Hepatocyte (in vitro differentiated cells): ENCODE measurements around the gene DHX35. TPM values are rescaled to one million over a fixed set of nuclear protein-coding genes. Genes with fewer than 3 reads are reported as not detected.

Experiments used
- DNase-seq: peaks from one replicate; pipeline ENCODE4 v3.0.0-alpha.2; 2016; ENCODE audit warnings: low spot score
- H2AFZ ChIP-seq: fragments of 200-600 bp; sonication (generic); 2 replicates; pipeline ENCODE4 v1.6.0; 2016; ENCODE audit warnings: antibody characterized with exemption, mild to moderate bottlenecking
- H3K27ac ChIP-seq: fragments of 200-600 bp; sonication (generic); 2 replicates; pipeline ENCODE4 v1.5.1; 2016; ENCODE audit warnings: mild to moderate bottlenecking
- H3K27me3 ChIP-seq: fragments of 200-600 bp; sonication (generic); 2 replicates; pipeline ENCODE4 v1.6.1; 2016
- H3K36me3 ChIP-seq: fragments of 200-600 bp; sonication (generic); replicated peaks from 2 replicates; pipeline ENCODE4 v1.5.1; 2016; ENCODE audit warnings: low read depth; ENCODE audit not compliant: insufficient read depth
- H3K4me1 ChIP-seq: fragments of 200-600 bp; sonication (generic); 2 replicates; pipeline ENCODE4 v1.5.1; 2016; ENCODE audit warnings: mild to moderate bottlenecking, moderate library complexity; ENCODE audit not compliant: insufficient read depth
- H3K4me2 ChIP-seq: fragments of 200-600 bp; sonication (generic); 2 replicates; pipeline ENCODE4 v1.6.0; 2016
- H3K4me3 ChIP-seq: fragments of 200-600 bp; sonication (generic); 2 replicates; pipeline ENCODE4 v1.5.1; 2016; ENCODE audit warnings: mild to moderate bottlenecking
- H3K79me2 ChIP-seq: fragments of 200-600 bp; sonication (generic); 2 replicates; pipeline ENCODE4 v1.6.0; 2017; ENCODE audit warnings: mild to moderate bottlenecking
- H3K9me2 ChIP-seq: fragments of 200-600 bp; sonication (generic); replicated peaks from 2 replicates; pipeline ENCODE4 v1.6.0; 2017; ENCODE audit warnings: mild to moderate bottlenecking; ENCODE audit not compliant: insufficient read depth
- H3K9me3 ChIP-seq: fragments of 200-600 bp; sonication (generic); 2 replicates; pipeline ENCODE4 v1.5.1; 2016; ENCODE audit warnings: low read depth, mild to moderate bottlenecking
- H4K20me1 ChIP-seq: fragments of 200-600 bp; sonication (generic); 2 replicates; pipeline ENCODE4 v1.6.0; 2016; ENCODE audit warnings: mild to moderate bottlenecking; ENCODE audit not compliant: insufficient read depth, poor library complexity, severe bottlenecking
- CTCF ChIP-seq: fragments of 200-600 bp; sonication (generic); IDR thresholded peaks from 2 replicates; pipeline ENCODE4 v1.5.1; 2016; ENCODE audit warnings: antibody characterized with exemption, mild to moderate bottlenecking; ENCODE audit not compliant: poor library complexity
- EZH2 ChIP-seq: fragments of 200-600 bp; sonication (generic); IDR thresholded peaks from 2 replicates; pipeline ENCODE4 v1.6.1; 2016; ENCODE audit warnings: antibody characterized with exemption, mild to moderate bottlenecking, borderline replicate concordance
- EZH2phosphoT487 ChIP-seq: fragments of 200-600 bp; sonication (generic); IDR thresholded peaks from one replicate; pipeline ENCODE4 v1.6.1; 2018; ENCODE audit warnings: antibody characterized with exemption, mild to moderate bottlenecking, low read depth, moderate library complexity; ENCODE audit not compliant: unreplicated experiment, severe bottlenecking
- WGBS: methylation state at CpG from one replicate; pipeline ENCODE4 v1.1.6; 2016; ENCODE audit warnings: low lambda C conversion rate; ENCODE audit errors: missing lambda C conversion rate; 5-methylcytosine and 5-hydroxymethylcytosine counted together
- polyA plus RNA-seq: library from polyadenylated mRNA; unstranded; fragments of >200 nt; fragmentation: Nextera tagmentation; extraction: Ambion mirVana; gene quantifications from 2 replicates; pipeline ENCODE4 v1.2.1, GENCODE V29; 2016
- total RNA-seq: library from RNA; depleted of rRNA; stranded (reverse); fragments of >200 nt; gene quantifications from 2 replicates; pipeline ENCODE4 v1.2.3, GENCODE V29; 2014

The DHX35 gene
- total and polyA plus RNA-seq, 2 experiments from 2014 or later = 4.4 to 10.6 TPM

DNA sequence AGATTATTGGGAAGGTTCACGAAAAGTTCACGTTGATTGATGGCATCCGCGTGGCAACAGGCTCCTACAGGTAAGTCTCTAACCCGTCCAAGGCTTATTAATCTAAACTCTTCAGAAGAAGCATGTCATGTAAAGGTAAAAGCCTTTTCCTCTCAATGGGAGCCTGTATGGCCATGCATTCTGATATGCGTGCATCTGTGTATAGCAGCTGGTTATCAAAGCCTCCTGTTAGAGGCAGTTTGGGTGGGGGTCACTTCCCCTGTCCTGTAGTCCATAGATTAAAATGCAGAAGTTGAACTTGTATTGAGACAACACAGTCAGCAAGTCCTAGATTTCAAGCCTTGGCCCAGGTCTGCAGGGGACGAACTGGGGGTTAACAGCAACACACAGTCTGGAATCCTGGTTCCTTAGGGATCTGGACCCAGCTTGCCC, 14.2 kb upstream of the DHX35 start:
- Histone ChIP-seq H3K79me2 (no peaks in the 10 kb centered on the region), H2AFZ (no peak overlapping the region), H4K20me1 (no peaks in the 10 kb centered on the region), H3K9me2 (no peaks in the 10 kb centered on the region), H3K4me1 (no peaks in the 10 kb centered on the region), H3K27me3 (no peaks in the 10 kb centered on the region), H3K36me3 (no peaks in the 10 kb centered on the region), H3K4me2 (no peak overlapping the region), H3K4me3 (no peak overlapping the region), H3K27ac (no peak overlapping the region), H3K9me3 (no peaks in the 10 kb centered on the region)
- no peak for TF ChIP-seq EZH2phosphoT487
- TF ChIP-seq EZH2 = no peak
- no peak for TF ChIP-seq CTCF
- 94% methylated on average over 7 of the region's 7 CpGs for WGBS
- DNase-seq = no peak

- no peak overlapping the region for H3K27ac ChIP-seq
- DNase-seq = no peak
- WGBS = 98% methylated on average over 2 of the region's 2 CpGs
Measured at GRCh38 chr20:38950254-38950653, 11.9 kb upstream of the DHX35 start.

DNA sequence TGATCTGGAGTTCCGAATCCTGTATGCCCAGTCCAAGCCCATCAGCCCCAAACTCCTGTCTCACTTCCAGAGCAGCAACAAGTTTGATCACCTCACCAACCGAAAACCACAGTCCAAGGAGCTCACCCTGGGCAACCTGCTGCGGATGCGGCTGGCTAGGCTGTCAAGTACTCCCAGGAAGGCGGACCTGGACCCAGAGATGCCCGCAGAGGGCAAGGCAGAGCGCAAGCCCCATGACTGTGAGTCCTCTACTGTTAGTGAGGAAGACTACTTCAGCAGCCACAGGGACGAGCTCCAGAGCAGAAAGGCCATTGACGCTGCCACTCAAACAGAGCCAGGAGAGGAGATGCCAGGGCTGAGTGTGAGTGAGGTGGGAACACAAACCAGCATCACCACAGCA, 10.5 kb upstream of the DHX35 start:
- H3K9me2 ChIP-seq = no peaks in the 10 kb centered on the region
- no peaks in the 10 kb centered on the region for H4K20me1 ChIP-seq
- H3K27ac ChIP-seq = no peak overlapping the region
- H3K27me3 ChIP-seq = no peaks in the 10 kb centered on the region
- no peaks in the 10 kb centered on the region for H3K4me1 ChIP-seq
- no peaks in the 10 kb centered on the region for H3K36me3 ChIP-seq
- H3K79me2 ChIP-seq = no peaks in the 10 kb centered on the region
- TF ChIP-seq EZH2 (no peak), EZH2phosphoT487 (no peak), CTCF (no peak)
- no peak for DNase-seq
- H3K4me3 ChIP-seq = no peak overlapping the region
- H2AFZ ChIP-seq = no peak overlapping the region
- WGBS = 100% methylated on average over 9 of the region's 9 CpGs
- H3K4me2 ChIP-seq = no peak overlapping the region
- H3K9me3 ChIP-seq = no peaks in the 10 kb centered on the region

More at GRCh38 chr20:38950254-38950653, 11.9 kb upstream of the DHX35 start:
- Histone ChIP-seq H3K36me3 (no peaks in the 10 kb centered on the region), H2AFZ (no peak overlapping the region), H3K27me3 (no peaks in the 10 kb centered on the region), H3K79me2 (no peaks in the 10 kb centered on the region), H3K9me3 (no peaks in the 10 kb centered on the region), H4K20me1 (no peaks in the 10 kb centered on the region), H3K4me1 (no peaks in the 10 kb centered on the region), H3K4me2 (no peak overlapping the region), H3K9me2 (no peaks in the 10 kb centered on the region), H3K4me3 (no peak overlapping the region)
- TF ChIP-seq EZH2phosphoT487 (no peak), EZH2 (no peak), CTCF (no peak)

GRCh38 chr20:38952153-38952552, 10.0 kb upstream of the DHX35 start:
- Histone ChIP-seq H3K27me3 (no peaks in the 10 kb centered on the region), H3K4me2 (no peak overlapping the region), H2AFZ (no peak overlapping the region), H3K9me2 (no peaks in the 10 kb centered on the region), H4K20me1 (no peaks in the 10 kb centered on the region), H3K27ac (no peak overlapping the region), H3K4me3 (no peak overlapping the region), H3K9me3 (no peaks in the 10 kb centered on the region), H3K79me2 (no peaks in the 10 kb centered on the region), H3K4me1 (no peaks in the 10 kb centered on the region), H3K36me3 (no peaks in the 10 kb centered on the region)
- WGBS = 98% methylated on average over 6 of the region's 6 CpGs
- DNase-seq = no peak
- TF ChIP-seq EZH2 (no peak), CTCF (no peak)
